ENCODE measurements around the gene ODR4. TPM values are rescaled to one million over a fixed set of nuclear protein-coding genes. Genes with fewer than 3 reads are reported as not detected.

ODR4 gene
- total RNA-seq = 7.2 and 9.1 TPM in 2 replicates

GRCh38 chr1:186375152-186375928, at the start of gene ODR4, which contains the start of gene TPR:
Gene ODR4 (plus strand): TSS chr1:186375838. CDS start chr1:186379786, 3,948 bp downstream.
Gene TPR (minus strand): TSS chr1:186375253. CDS start chr1:186375028, 225 bp downstream.

DNA sequence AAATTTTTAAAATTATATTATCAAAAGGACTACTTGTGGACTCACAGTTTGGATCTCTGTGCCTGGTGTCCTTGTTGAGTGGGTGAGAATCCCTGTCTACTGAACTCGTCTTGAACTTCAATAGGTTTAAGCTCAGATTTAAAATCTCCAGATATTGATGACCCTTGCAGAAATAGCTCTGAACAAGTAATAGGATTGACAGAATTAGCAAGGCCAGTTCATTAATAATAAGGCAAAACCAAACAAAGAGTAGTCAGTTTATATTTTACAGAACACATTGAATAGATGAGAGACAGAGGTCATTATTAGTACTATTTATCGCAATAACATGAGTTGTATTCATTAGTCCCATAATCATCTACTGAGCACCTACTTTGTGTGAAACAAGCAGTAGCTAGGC, 85.4 kb downstream of the ODR4 start, which contains the start of gene PDC:
PDC (minus strand) TSS at position 101 of the 400 bp plus-strand sequence. CDS start 11,655 bp downstream, outside the sequence.

Other genes with a start within 250 kb of the ODR4 start
- not detected in 2 replicates for gene PRG4, start 79.6 kb upstream of the ODR4 start, total RNA-seq
- 56.9 and 64.4 TPM in 2 replicates for gene TPR, start 585 bp upstream of the ODR4 start, total RNA-seq
- gene PDC, start 85.3 kb downstream of the ODR4 start, total RNA-seq = not detected in 2 replicates